SHP77 (cell line): ENCODE data around the gene CRHR2.
"Not testable (repeated sequence)": the region's sequence is repeated elsewhere in the genome, so short reads cannot be mapped to it uniquely, and the experiment has no call there.

ENCODE experiments used
- DNase-seq, 2 experiments: peaks; one replicate each; lab custom pipeline; 2025; lab: John Stamatoyannopoulos, UW

Gene CRHR2

DNA sequence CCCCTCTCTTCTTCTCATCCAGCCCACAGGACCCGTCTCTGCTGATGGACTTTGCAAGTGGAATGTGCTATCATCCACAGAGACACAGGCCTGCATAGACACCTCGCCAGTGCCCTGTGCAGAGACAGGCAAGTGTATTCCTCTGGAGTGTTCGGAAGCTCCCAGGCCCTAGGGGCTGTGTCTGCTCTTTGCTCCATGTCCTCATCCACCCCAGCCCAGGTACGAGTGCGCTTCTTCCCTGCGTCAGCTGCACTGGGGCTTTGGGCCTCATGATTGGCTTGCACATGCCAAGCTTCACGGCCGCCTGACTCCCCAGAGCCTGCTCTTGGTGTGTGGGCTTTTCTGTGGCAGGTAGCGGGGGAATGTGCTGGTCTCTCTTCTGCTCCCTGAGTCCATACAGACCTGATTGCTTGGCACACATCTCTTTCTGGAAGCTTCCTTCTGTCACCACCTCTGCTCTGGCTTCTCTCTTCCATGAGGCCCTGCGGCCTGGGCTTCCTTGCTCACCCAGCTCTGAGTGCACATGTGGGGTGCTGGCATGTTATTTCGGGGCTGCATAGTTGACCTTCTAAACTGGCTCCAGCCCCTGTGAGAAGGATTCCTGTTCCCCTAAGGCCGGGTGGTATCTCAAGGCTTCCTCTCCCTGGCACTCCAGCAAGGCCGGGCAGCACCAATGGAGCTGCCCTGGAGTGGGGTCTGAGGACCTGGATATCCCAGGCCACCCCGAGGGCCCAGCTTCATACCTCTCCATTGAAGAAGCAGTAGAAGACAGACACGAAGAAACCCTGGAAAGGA, 27.8 kb downstream of the CRHR2 start:
- no peak for DNase-seq

DNA sequence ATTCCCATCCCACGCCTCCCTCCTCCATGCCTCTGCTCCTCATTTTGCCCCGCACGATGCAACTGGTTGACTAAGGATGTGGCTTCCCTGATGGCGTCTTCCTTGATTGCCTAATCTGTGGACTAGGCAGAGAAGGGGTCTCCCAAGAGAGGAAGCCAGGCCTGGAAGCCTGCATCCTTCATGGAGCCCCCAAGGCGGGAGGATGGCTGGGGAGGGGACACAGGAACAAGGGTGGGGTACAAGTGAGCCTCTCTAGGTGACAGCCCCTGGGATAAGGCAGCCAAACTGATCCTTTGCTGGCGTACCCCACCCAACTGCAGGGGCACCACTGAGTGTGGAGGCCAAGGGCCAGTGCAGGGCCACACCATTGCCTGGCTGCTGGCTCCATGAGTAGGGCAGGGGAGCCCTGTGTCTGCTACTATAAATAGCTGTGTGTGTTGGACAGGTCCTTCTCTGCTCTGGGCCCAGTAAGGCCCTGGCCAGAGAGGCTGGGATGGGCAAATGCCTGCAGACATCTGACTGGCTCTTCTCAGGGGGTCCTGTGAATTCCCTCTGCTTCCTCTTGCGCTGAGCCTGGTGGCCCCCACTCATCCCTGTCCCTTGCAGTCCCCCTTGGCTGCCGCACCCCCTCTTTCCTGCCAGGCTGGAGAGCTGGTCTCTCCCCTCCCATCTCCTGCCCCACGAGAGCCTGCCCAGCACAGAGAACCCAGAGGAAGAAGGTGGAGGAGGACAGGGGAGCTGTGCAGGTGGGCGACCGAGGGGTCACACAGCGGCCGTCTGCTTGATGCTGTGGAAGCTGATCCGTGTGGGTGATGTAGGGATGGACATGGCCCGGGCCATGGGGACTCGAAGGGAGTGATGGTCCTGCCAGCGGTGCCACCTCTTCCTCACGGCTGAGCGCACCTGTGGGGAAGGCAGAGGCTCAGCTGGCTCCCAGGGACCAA, 29.3 kb downstream of the CRHR2 start:
- no peak for DNase-seq

DNA sequence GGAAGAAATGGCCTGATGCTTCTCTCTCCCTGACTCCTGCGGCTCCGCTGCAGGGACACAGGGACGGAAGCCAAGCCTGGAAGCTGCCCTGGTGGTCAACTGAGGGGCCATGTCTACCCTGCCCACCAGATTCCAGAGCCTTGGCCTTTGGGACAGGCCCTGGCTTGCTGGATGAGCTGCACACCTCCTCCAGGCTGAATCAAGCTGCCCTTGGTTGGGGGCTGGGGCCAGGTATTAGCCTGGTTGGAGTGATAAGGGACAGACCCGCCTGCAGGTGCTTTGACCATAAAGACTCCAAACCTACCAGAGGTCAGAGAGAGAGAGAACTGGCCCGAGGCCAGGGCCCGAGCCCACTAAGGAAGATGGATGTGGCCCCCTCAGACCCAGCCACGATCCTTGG, 30.1 kb downstream of the CRHR2 start:
- DNase-seq, result no peak

DNA sequence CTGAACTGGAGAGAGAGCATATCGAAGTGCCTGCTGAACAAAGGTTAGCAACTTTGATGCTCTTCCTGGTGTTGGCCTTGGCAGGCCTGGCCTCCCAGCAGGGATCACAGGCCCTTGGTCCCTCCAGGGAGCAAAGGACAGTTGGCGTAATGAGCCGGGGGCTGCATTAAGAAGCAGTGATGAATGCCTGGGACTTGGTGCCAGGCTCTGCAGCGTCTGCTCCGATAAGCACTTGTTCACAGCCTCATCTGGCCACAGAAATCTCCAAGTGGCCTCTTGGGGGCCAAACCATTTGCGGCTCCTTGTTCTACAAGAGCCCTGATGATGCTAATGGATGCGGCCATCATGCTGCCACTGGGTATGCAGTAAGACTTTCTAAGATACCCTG, 31.8 kb downstream of the CRHR2 start:
- no peak for DNase-seq

DNA sequence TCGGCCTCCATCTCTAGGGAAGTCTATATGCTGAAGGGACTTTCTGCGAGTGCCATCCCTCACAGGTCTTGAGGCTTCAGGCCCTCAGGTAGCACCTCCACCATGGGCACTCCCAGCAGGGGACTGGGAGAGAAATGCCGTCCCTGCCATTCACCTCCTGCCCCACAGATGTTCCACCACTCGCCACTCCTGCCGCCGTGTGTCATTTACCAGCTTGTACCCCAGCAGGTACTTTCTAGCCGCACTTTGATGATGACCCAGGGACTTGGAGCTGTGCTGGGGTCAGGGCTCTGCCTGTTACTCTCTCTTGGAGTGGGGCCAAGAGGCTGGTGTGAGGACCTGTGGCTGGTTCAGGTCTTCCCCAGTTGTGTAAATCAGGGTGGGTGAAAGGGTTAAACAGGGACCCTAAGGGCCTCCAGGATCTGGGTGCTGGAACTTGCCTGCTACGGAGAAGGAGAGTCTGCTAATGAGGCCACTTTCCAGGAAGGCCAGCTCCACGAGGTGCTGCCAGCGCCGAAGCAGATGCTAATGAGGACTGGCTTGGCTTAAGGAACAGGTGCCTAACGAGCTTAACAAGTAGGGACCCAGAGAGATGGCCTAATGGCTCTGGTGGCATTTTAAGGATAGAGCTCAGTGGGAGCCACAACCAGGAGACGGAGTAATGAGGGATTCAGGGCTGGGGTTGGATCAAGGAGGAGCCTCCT, 32.4 kb downstream of the CRHR2 start:
- DNase-seq, result no peak

DNA sequence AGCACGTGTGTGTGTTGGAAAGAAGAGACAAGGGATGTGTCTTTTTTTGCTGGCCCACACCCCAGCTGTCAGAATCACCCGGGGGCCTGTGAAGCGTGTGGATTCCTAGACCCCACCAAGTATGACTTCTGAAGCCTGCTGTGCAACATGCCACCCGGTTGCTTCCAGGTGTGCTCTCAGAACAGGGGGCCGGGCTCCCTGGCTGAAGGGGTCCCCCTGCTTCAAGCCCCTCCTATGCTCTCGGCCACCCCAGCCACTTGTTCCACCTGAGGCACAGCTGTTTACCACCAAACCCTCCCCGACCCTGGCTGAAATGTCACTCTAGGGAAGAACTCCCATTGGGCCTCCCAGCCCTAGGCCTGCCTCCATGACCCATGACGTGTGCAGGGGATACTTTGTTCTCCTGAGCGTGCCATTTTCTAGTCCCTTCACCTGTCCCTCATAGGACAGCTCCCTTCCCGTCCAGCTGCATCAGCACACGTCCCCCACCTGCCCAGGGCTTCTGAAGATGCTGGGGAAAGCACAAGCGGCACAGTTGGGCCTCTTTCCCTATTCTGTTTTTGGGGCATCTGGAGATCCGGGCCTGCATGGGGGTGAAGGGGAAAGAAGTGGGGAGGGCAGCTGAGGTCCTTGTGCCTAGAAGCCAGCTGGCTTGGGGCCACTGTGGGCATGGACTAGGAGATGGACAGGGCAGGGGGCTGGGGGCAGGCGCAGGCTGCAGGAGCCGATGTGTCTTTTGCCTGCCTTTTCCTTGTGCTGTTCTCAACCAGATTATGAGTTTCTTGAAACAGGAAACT, 33.3 kb downstream of the CRHR2 start:
- no peak for DNase-seq

DNA sequence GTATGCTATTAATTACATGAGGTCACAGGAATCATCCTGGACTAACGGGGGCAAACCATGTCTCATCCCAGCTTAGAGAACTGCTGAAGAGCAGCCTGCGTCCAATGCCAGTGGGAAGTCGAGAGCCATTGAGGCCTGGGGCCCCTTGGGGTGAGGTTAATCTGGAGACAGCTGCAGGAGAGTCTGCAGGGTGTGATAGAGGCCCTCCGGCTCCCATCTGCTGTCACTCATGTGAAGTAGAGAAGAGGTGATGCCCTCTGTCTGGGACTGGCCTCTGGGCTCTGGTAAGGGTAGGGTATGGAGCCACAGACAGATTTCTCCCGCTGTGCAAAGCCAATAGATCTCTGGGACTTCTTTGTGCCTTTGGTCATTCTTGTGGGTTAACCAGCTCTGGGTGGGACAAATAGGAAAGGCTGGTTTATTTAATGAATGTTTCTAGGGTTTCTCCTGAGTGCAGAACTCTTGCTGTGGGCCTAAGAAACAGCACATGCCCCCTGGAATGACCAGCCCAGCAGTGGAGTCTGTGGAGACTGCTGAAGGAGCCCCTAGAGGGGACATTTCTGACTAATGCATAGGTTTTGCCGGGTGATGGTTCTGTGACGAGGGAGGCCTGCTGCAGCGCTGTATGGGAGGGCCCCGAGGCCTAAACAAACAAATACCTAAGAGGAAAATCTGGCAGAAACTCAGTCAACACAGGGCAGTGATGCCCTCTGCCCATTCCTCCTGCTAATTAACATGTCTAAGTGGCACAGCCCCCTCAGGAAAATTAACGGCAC, 34.5 kb downstream of the CRHR2 start:
- no peak for DNase-seq

DNA sequence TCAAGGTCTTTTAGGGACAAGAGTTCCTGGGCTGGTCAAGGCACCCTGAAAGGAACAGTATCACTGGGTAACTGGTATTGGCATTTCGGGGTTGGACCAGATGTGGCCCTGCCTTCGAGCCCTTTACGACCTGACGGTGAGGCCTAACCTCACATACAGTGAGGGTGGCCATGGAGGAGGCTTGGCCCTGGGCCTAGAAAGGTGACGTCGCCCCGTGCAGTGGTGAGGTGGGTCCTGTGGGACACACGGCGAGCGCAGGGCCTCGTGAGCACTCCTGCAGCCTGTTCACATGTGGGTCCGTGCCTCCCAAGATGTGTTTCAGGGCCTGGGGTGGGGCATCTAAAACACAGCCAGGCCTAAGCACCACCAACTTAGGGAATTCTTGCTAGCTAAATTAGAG, 36.1 kb downstream of the CRHR2 start:
- no peak for DNase-seq

DNA sequence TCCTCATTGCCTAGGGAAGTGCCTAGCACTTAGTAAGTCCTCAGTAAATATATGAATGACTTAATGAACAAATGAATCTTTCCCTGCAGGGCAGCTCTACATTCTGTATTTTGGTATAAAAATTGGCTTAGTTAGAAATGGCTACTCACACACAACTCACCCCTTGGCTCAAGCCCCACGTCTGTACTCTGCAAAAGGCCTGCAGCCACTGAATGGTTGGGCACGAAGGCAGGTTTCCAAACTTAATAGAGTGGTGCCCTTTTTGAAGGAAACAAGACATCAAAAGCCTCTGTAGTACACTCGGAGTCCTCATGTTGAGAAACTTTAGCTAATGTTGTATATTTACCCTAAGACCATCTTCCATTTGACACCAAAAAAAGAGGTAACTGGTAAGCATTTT, 36.6 kb downstream of the CRHR2 start:
- DNase-seq, result no peak

DNA sequence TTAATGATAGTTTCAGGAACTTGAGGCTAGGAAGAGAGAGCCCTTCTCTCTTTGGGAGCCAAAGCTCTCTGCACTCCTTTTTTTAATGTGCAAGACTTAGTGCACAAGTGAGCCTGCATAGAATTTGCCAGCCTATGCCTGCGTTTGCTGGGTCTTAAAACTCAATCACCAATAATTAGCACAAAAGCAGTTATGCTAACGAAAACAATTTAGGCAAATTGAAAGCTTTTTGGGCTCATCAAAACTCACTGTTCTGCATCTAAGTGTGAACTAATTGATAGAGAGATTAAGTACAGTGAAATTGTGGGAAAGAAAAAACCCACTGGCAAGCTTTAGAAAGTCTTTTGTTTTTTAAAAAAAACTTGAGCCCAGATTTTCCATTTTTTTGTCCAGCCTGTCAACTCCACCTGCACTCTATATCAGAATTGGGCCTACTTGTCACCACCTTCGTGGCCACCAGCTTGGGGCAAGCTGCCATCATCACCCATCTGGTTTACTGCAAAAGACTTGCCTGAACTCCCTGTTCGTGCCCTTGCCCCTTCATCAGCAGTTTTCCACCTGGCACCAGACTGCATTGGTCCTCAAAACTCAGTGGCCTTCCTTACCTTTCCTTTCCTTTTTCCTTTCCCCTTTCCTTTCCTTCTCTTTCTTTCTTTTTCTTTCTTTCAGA, 37.8 kb downstream of the CRHR2 start:
- DNase-seq, result no peak

DNA sequence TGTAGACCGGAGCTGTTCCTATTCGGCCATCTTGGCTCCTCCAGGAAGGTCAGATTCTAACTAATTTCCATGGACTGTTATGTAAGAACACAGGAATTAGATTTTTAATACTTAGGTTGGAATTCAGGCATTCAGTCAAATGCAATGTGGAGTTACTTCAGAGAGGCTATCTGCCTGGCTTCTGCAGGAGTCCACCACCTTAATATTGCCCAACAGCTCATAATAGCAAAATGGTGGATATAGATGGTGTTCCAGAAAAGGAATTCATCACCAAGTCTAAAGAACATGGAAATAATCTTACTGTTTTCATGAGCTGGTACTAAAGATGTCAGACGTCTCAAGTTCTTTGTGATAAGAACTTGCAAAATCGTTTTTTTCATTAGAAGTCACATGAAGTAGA, 39.5 kb downstream of the CRHR2 start:
- DNase-seq, result no peak

DNA sequence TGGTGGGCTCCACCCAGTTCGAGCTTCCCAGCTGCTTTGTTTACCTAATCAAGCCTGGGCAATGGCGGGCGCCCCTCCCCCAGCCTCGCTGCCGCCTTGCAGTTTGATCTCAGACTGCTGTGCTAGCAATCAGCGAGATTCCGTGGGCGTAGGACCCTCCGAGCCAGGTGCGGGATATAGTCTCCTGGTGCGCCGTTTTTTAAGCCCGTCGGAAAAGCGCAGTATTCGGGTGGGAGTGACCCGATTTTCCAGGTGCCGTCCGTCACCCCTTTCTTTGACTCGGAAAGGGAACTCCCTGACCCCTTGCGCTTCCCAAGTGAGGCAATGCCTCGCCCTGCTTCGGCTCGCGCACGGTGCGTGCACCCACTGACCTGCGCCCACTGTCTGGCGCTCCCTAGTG, 39.9 kb downstream of the CRHR2 start:
- DNase-seq, result not testable (repeated sequence)

DNA sequence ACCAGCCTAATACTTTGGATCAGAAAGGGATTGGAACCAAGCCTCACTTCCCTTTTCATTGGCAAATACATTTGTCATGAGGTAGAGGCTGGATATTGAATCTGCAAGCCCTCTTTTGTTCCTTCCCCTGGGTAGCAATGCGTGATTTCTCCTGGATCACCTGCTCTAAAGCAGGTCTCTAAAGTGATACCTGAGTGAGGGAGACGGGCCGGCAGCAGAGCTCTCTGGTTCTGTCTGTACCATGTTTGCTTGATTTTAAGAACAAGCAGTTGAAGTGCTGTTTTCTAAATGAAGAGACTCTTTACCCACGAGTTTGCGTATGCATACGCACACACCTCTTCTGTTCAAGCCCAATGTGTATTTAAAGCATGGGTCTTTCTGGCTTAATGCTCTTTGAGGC, 46.5 kb downstream of the CRHR2 start:
- no peak for DNase-seq

DNA sequence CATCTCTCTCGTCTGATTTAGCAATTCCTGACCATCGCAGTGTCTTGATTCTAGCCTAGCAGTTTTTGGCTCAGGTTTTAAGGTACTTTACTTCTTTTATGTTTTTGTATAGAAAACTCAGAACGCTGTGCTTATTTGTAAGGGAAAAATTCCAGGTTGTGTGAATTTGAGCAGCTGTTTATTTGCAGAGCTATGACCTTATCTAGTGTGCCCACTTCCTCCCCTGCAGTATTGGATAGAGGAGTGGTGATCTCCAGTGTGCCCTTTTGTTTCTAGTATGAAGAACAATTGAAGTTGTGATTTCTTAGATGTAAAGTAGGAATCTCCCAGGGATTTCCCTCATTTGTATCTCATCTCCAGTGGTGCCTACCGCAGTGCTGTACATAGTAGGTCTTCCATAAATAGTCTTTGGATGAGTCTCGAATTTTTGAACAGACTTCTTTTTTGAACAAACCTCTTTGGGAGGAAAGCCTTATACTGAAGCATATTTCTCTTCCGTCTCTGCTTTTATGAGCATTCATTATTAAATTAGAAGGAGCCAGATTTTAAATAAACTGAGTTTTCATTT, 47.5 kb downstream of the CRHR2 start:
- no peak for DNase-seq

DNA sequence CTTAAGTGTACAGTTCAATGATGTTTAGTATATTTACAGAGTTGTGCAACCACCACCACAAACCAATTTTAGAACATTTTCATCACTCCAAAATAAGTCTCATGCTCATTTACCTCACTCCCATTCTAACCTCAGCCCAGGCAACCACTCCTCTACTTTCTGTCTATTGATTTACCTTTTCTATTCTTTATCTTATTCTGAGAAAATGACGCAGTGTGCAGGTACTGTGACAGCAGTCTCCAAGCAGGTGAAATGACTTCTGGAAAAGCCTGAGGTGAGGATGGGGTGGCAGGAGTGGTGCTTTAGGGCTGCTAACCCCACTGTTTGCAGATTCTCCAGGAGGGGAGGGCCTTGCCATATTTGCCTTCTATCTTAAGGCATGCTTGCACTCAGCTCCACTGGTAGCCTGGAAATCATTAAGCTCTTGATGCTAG, 48.0 kb downstream of the CRHR2 start:
- DNase-seq, result no peak

DNA sequence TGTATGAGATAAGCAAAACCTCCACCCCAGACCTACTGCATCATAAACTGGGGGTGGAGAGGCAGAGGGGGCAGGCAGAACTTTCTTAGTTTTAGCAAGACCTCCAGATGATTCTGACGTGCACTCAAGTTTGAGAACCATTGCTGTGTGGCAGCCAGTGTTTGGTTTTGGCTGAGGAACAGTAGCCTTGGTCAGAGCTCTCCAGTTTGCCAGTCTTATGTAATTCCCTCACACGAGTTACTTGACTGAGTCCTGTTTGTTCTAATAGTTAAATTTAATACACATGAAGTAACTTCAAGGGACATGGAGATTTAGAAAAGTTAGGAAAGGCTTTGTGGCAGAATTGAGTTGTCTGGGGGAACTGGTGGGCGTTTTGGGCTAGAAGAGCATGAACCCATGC, 49.0 kb downstream of the CRHR2 start:
- no peak for DNase-seq

DNA sequence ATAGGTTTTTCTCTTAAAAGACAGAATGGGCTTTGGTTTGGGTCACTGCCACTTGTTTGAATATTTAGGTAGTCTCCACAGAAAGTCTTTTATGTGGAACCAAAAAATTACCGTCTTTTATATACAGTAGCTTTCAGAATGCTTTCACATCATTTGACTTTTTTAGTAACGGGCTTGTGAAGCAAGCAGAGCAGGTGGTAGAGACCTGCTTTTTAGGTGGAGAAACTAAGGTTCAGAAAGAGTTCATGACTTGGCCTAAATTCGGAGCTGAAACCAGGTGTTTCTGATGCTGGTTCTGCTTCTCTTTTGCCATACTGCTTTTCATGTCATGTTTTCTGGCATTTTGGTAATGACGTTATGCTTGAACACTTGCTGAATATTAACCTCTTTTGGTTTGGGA, 51.3 kb downstream of the CRHR2 start:
- no peak for DNase-seq

DNA sequence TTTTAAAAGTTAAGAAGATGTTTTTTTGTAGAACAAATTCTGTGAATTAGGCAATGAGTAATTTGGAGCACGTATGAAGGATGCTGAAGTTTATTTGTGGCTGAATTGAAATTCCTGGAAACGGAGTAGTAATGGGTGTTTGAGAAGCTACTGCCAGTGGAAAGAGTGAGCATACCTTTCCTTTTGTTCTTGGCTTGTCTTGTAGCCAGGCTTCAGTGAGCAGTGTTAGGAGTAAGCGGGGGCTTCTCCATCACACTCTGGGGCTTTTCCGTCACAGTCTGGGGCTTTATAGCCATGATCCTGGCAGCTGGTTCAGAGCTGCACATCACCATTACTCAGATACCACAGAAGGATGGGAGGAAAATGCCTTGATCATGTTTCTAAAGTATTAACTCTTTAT, 55.2 kb downstream of the CRHR2 start:
- DNase-seq, result no peak

DNA sequence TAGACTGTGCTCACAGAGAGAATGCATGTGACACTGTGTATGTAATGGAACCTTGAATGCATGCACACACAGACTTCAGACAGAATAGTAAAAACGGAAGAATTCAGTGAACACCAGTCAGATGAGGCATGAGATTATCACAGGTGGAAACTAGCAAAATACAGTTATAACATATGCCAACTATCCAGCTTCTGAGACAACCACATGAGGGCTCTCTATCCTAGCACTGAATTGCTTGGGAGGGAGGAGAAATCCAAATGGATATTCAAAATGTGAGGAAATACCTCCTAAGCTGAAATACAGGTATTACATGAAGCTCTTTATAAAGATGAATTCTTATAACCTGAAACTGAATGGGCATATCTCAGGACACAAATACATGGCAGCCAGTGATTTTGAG, 57.0 kb downstream of the CRHR2 start:
- DNase-seq, result no peak

DNA sequence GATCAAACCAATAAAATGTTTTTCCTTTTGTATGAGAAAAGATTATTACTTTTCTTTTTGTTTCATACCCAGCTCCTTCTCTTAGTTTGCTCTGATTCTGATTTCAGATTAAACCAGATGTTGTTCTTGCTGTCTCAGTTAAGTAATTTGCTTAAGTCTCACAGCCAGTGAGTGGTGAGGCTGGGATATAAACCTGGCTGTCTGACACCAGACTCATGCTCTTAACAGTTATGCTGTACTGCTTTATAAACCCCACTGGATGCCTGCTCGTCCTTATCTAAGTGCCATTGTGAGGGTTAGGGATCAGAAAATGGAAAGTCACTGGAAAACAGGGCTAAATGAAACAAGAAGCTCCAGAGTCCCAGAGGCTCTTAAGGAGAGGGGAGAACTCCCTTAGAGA, 63.3 kb downstream of the CRHR2 start:
- DNase-seq, result no peak
